Stimulated activated CD8-positive, alpha-beta memory T cell treated with anti-CD3 and anti-CD28 coated beads, Interleukin-15, amount 100 ng/mL, for 48 hours (primary cell): ENCODE results near the gene EHBP1L1.

ENCODE experiments used
- DNase-seq, 2 donors: peaks; one replicate each; pipeline ENCODE4 v3.0.0-alpha.2; 2020; ENCODE audit warnings: low read depth in 2 of 2

Gene EHBP1L1

DNA sequence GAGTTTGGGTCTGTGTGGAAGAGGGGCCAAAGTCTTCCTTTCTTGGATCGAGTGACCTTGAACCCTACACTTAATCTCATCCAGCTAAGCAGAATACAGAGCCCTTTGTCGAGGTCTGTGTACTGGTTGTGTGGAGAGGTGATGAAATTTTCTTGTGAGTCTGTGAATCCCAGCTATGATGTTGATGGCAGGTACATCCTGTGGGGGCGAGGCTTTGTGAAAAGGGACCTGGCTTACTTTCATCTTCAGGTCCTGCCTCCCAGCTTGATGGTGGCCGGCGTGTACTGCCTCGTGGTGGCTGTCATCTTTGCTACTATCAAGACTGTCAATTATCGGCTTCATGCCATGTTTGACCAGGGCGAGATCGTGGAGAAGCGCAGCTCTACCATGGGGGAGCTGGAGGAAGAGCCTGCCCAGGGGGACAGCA lies 40.7 kb downstream of the EHBP1L1 start:
- DNase-seq, result no peak

DNA sequence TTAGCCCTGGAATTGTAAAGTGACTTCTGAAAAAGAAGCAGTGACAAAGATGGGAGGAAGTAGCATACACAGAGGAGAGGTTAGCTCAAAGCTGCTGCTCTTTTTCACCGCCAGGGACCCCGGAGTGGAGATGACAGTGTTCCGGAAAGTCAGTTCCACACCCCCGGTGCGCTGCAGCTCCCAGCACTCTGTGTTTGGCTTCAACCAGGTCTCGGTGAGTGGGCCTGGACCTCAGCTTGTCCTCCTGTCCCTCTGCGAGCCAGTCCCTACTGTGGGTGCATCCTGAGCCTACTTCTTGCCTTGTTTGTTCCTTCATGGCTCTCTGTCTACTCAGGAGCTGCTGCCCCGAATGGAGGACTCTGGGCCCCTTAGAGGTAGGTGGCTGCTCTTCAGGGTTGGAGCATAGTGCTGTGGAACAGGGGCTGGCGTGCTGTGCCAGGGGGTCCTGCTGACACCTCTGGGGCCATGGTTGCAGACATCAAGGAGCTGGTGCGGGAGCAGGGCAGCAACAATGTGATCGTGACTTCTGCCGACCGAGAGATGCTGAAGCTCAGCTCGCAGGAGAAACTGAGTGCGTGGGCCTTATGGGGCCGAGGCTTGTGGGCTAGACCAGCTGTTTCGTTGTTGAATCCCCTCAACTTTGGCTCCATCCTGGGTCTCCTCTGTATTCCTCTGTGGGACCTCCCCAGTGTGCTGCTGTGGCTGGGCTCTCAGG lies 41.4 kb downstream of the EHBP1L1 start:
- DNase-seq, result no peak

DNA sequence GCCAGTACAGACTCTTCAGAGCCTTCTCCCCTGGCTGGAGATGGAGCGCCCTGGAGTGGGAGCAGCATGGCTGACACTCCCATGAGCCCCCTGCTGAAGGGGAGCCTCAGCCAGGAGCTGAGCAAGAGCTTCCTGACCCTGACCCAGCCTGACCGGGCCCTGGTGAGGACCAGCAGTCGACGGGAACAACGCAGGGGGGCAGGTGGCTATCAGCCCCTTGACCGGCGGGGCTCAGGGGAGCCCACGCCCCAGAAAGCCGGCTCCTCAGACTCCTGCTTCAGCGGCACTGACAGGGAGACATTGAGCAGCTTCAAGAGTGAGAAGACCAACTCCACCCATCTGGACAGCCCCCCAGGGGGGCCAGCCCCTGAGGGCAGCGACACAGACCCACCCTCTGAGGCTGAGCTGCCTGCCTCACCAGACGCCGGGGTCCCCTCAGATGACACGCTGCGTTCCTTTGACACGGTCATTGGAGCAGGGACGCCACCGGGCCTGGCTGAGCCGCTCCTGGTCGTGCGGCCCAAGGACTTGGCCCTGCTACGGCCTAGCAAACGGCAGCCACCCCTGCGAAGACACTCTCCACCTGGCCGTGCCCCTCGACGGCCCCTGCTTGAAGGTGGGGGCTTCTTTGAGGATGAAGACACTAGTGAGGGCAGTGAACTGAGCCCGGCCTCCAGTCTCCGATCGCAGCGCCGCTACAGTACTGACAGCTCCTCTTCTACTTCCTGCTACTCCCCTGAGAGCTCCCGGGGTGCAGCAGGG lies 42.3 kb downstream of the EHBP1L1 start:
- DNase-seq, result no peak

DNA sequence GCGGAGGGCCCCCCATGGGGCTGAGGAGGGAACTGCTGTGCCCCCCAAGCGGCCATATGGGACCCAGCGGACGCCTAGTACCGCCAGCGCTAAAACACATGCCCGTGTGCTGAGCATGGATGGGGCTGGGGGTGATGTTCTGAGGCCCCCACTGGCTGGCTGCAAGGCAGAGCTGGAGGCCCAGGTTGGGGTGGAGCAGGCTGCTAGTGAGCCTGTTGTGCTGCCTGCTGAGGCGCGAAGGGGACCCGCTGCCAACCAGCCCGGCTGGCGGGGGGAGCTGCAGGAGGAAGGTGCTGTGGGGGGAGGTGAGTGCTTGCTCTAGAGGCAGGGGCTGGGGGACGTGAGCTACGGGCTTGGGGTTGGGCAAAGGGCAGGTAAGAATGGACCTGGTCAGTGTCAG lies 42.9 kb downstream of the EHBP1L1 start:
- no peak for DNase-seq

DNA sequence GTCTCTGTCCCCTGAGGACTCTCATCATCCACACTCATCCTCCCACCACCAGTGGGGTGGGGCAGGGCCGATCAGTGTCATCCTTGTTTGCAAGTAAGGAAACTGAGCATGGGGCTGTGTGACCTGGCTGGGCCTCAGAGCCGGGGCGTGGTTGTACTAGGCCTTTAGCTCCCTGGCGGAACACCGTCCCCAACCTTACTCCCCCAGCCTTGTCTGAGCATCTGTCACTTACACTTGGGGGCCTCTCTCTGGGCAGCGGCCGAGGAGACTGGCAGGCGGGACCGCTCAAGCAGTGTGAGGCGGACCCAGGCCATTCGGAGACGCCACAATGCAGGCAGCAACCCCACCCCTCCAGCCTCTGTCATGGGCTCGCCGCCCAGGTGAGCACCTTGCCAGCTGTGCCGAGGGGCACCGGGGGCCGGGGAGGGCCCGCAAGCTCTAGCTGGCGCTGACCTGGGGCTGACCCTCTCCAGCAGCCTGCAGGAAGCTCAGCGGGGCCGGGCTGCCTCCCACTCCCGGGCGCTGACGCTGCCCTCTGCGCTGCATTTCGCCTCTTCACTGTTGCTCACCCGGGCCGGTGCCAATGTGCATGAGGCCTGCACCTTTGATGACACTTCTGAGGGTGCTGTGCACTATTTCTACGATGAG lies 43.6 kb downstream of the EHBP1L1 start:
- DNase-seq, result no peak

- no peak for DNase-seq
These were observed 44.8 kb downstream of the EHBP1L1 start for GRCh38 chr11:65620666-65621065.

DNA sequence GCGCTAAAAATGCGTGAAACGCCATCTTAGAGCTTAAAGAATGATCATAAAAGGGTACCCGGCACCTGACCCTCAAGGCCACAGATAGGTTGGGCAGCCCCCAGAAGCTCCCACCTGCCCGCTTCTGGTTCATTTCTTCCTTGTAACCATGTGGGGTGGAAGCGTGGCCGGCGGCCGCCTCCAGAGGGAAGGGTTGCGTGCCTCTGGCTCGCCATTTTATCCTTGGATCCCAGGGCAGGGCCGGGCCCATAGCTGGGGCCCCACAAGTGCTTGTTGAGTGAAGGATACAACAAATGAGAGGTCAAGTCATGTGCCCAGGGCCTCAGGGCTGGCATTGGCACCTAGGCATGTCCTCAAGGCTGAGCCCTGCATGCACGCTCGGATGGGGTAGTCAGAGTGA lies 45.6 kb downstream of the EHBP1L1 start:
- DNase-seq, result no peak

DNA sequence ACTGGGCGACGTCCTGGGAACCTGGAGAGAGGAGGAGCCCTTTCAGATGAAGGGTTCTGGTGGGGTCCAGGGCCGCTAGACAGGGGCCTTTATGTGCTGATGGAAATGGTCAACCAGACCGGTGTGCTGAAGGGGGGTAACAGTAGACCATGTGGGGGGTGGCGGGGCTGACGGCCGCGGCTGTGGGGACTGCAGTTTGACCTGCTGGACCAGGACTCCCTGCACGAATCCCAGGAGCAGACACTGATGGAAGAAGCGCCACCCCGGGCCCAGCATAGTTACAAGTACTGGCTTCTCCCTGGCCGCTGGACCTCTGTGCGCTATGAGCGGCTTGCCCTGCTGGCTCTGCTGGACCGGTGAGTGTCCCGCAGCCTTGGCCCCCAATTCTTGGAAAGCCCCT lies 46.2 kb downstream of the EHBP1L1 start:
- no peak for DNase-seq

DNA sequence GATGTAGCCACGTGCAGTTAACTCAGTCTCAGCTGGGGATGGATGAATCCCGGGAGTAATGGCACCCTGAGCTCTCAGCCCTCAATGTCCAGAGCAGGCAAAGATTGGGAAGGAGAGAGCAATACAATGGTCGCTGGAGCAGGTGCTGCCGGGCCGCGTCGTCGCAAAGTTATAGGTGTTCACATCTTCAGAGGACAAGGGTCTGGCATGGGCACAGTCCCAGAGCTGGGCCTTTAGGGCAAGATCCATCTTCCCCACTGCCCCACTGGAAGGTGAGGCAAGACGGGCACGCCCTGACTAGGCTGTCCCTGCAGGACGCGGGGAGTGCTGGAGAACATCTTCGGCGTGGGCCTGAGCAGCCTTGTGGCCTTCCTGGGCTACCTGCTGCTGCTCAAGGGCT lies 47.3 kb downstream of the EHBP1L1 start:
- no peak for DNase-seq

- DNase-seq, result no peak
These were observed 48.2 kb downstream of the EHBP1L1 start for GRCh38 chr11:65623852-65624616.

- DNase-seq, result no peak
These were observed 49.2 kb downstream of the EHBP1L1 start for GRCh38 chr11:65624931-65625627.

DNA sequence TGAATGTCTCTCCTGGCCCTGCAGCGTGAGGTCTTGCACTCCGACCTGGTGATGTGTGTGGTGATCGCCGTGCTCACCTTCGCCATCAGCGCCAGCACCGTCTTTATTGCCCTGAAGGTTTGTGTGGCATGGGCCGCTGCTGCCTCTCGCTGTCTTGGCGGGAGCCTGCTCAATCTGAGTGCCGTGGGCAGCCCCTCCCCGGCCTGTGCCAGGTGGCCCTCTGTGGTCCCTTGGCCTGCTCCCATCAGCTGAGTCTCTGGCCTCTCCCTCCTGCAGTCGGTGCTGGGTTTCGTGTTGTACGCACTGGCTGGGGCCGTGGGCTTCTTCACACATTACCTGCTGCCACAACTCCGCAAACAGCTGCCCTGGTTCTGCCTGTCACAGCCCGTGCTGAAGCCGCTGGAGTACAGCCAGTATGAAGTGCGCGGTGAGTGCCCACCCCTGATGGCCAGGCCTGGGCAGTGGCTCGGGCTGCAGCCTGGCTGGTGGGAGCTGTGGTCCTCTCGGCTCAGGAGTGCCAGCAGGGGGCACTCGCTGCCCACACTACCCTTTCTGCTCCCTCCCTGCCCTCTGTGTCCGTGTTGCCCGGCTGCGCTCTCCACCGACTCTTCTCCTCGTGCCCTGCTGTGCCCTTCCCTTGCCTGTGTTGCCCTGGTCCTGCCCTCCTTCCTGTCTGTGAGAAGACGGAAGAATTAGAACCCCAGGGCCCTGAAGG lies 49.9 kb downstream of the EHBP1L1 start:
- no peak for DNase-seq

DNA sequence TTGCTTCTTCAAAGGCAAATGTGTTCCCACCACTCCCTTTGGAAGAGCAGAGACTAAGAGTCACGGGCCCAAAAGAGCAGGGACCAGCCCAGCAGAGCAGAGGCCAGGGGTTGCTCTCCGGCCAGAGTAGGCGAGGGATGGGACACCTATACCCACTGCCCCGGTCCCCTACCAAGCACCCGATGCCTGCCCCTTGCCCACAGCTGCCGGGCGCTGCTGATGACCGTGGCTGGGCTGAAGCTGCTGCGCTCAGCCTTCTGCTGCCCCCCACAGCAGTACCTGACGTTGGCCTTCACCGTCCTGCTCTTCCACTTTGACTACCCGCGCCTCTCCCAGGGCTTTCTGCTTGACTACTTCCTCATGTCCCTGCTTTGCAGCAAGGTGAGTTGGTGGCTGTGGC lies 51.3 kb downstream of the EHBP1L1 start:
- DNase-seq, result no peak

DNA sequence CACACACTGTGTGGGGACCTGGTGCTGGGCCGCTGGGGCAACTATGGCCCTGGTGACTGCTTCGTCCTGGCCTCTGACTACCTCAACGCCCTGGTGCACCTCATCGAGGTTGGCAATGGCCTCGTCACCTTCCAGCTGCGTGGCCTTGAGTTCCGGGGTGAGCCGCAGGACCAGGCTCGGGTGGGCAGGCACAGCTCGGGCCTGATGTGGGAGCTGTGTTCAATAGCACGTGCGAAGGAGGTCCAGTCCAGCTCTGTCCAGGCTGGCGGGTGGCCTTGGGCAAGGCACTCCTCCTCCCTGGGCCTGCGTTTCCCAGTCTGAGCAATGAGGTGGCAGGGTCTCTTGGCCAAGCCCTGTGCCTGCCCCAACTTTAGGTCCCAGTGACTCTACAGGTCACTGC lies 53.7 kb downstream of the EHBP1L1 start:
- DNase-seq, result no peak

DNA sequence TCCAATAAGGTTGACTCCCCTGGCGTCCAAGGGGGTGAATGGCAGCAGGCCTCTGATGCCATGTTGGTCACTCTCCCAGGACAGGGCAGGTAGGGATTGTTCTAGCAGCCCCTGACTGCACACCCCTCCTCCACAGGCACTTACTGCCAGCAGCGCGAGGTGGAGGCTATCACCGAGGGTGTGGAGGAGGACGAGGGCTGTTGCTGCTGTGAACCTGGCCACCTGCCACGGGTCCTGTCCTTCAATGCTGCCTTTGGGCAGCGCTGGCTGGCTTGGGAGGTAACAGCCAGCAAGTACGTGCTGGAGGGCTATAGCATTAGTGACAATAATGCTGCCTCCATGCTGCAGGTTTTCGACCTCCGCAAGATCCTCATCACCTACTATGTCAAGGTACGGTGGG lies 54.4 kb downstream of the EHBP1L1 start:
- DNase-seq, result no peak

GRCh38 chr11:65633390-65634108 lies 57.7 kb downstream of the EHBP1L1 start:
- no peak for DNase-seq

DNA sequence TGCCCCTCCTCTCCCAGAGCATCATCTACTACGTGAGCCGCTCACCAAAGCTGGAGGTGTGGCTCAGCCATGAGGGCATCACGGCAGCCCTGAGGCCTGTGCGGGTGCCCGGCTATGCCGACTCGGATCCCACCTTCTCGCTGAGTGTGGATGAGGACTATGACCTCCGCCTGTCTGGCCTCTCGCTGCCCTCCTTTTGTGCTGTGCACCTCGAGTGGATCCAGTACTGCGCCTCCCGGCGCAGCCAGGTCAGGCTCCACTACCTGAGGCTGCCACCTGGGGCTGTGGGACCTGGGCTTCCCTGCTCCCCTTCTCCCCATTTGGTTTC lies 58.2 kb downstream of the EHBP1L1 start:
- DNase-seq, result no peak

- no peak for DNase-seq
These were observed 58.6 kb downstream of the EHBP1L1 start for GRCh38 chr11:65634440-65634839.

GRCh38 chr11:65634905-65635731 lies 59.3 kb downstream of the EHBP1L1 start:
- no peak for DNase-seq
